Activated CD8-positive, alpha-beta memory T cell treated with anti-CD3 and anti-CD28 coated beads for 24 hours (primary cell): ENCODE results near the gene TMEM116.
"Not testable (repeated sequence)": the region's sequence is repeated elsewhere in the genome, so short reads cannot be mapped to it uniquely, and the experiment has no call there.

ENCODE experiments used
- DNase-seq: peaks from one replicate; pipeline ENCODE4 v3.0.0-alpha.2; 2020

Gene TMEM116

DNA sequence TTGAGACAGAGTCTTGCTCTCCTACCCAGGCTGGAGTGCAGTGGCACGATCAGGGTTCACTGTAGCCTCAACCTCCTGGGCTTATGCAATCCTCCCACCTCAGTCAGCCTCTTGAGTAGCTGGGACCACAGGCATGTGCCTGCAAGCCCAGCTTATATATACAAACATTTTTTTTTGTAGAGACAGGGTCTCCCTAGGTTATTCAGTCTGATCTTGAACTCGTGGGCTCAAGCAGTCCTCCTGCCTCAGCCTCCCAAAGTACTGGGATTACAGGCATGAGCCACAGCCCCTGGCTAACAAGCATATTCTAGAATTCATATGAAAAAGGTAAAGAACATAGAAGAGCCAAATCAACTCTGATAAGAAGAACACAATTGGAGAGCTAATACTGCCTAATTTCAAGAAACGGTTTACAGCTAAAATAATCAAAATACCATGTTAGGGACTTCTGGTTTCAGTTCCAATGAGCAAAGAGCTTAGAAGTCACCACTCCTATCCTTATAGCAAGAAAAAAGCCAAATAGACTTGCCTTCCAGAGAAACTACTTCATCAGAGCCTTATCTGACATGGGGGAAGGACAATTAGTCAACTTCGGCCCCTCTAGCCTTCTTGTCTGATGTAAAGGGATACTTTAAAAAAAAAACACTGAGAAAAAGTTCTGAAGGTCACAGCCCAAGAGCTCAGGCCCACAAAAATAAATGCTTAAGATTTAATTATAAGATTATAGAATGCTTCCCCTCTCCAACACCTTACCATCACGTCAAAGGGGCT, 37.6 kb downstream of the TMEM116 start:
- no peak for DNase-seq

- no peak for DNase-seq
Observed at GRCh38 chr12:111971800-111972199, 41.2 kb downstream of the TMEM116 start.

DNA sequence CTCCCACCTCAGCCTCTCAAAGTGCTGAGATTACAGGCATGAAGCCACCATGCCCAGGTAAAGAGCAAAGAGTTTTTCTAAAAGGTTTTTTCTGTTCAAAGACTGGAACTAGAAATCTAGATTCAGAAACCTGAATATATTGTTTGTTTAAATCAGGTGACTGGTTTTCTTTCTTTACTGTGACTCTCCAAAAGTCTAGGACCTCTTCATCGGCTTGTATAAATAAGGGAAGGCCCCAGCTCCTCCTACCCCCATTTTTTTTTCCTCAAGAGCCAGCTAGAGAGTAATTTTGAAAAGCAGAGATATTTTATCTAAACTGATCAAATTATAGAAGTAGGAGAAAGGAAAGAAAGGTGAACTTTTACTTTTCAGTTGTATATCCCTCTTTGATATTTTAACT, 48.0 kb downstream of the TMEM116 start:
- no peak for DNase-seq

DNA sequence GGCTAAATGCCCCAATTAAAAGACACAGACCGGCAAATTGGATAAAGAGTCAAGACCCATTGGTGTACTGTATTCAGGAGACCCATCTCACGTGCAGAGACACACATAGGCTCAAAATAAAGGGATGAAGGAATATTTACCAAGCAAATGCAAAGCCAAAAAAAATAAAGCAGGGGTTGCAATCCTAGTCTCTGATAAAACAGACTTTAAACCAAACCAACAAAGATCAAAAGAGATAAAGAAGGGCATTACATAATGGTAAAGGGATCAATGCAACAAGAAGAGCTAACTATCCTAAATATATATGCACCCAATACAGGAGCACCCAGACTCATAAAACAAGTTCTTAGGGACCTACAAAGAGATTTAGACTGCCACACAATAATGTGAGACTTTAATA, 53.4 kb downstream of the TMEM116 start:
- not testable (repeated sequence) for DNase-seq

- DNase-seq = not testable (repeated sequence)
Observed at GRCh38 chr12:111957224-111957623, 55.7 kb downstream of the TMEM116 start.

DNA sequence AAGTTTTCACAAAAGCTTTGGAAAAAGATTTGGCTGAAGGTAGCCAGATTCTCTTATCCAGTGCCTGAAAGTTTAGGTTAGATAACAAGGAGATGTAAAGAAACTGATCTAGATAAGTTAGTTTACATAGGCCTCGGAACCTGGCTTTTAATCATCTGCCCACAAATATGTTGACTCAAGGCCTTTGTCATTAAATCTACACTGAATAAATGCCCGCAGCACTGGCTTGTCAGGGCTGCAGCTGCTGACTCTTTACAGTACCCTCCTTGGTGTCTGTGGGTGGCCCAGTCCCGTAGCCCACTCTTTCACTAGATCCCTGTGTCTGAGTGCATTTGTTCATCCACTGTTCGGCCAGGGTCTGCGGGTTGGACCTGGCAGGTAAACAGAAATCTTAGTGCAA, 58.0 kb downstream of the TMEM116 start:
- no peak for DNase-seq

DNA sequence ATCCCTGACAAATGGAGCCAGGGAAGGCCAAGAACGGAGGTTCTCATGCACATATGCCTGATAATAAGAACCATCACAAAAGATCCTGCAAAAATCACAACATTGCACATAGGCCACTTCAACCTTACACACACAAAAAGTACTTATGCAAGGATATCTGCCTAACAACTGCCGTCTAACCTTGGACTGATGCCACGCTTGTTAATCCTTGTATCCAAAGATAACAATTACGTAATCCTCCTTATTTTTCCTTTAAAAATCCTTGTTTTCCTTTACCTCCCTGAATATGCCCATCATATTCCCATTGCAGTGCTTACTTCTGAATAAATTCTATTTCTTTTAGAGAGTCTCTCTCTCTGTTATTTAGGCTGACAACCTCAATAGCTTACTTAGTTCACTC, 59.5 kb downstream of the TMEM116 start:
- DNase-seq = no peak

DNA sequence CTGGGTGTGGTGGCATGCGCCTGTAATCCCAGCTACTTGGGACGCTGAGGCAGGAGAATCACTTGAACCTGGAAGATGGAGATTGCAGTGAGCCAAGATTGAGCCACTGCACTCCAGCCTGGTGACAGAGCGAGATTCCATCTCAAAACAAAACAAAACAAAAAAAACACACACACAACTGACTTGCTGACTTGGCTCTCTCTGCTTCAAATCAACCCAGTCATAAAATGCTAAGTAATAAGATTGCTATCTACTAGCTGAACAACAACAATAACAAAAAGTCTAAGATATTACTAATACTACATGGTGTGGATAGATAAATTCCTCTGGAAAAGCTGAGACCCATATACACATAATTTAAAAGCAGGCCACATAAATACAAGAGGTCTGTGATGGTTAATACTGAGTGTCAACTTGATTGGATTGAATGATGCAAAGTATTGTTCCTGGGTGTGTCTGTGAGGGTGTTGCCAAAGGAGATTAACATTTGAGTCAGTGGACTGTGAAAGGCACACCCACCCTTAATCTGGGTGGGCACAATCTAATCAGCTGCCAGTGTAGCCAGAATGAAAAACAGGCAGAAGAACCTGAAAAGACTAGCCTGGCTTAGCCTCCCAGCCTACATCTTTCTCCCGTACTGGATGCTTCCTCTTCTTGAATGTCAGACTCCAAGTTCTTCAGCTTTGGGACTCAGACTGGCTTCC, 60.7 kb downstream of the TMEM116 start:
- DNase-seq = not testable (repeated sequence)

DNA sequence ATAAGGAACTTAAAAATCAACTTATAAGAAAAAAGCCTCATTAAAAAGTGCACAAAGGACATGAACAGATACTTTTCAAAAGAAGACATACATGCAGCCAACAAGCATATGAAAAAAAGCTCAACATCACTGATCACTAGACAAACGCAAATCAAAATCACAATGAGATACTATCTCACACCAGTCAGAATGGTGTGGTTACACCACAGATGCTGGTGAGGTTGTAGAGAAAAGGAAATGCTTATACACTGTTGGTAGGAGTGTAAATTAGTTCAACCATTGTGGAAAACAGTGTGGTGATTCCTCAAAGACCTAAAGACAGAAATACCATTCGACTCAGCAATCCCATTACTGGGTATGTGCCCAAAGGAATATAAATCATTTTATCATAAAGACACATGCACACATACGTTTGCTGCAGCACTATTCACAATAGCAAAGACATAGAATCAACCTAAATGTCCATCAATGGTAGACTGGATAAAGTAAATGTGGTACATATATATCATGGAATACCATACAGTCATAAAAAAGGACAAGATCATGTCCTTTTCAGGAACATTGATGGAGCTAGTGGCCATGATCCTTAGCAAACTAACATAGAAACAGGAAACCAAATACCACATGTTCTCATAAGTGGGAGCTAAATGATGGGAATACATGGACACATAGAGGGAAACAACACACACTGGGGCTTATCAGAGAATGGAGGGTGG, 61.8 kb downstream of the TMEM116 start:
- DNase-seq = not testable (repeated sequence)

GRCh38 chr12:111943929-111944328, 69.0 kb downstream of the TMEM116 start:
- no peak for DNase-seq

GRCh38 chr12:111942557-111942956, 70.4 kb downstream of the TMEM116 start:
- DNase-seq = no peak

GRCh38 chr12:111937429-111937828, 75.5 kb downstream of the TMEM116 start:
- DNase-seq = no peak

- DNase-seq = no peak
Observed at GRCh38 chr12:111936869-111937268, 76.1 kb downstream of the TMEM116 start.

GRCh38 chr12:111932241-111932640, 80.7 kb downstream of the TMEM116 start:
- DNase-seq = no peak

DNA sequence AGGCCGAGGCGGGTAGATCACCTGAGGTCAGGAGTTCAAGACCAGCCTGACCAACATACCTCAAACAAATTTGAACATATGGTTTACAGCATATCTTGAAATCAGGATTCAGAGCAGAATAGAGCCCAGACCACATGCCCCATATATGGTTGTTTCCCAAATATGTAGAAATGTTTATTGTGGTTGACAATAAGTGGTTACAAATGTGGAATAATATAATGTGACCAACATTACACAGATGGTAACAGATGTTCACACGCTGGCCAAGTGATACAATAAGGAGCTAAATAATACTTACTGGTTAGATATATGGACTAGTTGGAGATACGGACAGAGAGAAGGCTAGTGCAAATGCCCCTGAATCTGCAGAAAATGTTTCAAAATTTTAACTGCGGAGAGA, 85.6 kb downstream of the TMEM116 start:
- DNase-seq = no peak

DNA sequence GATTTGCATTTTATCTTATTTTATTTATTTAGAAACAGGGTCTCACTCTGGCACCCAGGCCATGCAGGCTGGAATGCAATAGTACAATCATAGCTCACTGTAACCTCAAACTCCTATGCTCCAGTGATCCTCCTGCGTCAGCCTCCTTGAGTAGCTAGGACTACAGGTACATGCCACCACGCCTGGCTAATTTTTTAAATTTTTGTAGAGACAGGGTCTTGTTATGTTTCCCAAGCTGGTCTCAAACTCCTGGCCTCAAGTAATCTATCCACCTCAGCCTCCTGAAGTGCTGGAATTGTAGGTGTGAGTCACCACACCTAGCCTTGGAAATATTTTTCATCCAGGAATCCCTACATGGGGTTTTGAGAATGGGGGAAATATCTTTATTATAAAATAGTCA, 86.3 kb downstream of the TMEM116 start:
- DNase-seq = no peak

DNA sequence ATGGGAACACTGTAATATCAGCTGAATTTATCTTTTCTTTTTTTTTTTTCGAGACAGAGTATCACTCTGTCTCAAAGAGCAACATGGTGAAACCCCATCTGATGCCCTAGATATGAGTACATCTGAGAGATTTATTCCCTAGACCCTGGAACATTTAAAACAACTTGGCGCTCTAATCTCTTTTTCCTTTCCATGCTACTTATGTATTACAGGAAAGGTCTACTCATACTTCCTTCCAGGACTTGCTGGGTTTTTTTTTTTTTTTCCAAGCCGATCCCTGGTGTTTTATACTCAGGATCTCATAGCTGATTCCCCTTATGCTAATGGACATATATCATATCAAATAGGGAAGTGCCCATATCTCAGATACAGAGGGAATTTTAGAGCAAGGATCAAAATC, 87.8 kb downstream of the TMEM116 start:
- no peak for DNase-seq

DNA sequence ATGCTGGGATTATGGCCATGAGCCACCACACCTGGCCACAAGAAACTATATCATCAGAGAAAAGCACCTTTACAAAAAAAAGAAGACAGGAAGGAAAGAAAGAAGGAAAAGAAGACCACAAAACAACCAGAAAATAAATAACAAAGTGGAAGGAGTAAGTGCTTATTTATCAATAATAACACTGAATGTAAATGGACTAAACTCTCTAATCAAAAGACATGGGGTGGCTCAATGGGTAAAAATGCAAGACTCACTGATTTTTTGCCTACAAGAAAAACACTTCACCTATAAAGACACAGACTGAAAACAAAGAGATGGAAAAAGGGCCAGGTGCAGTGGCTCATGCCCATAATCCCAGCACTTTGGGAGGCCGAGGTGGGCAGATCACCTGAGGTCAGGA, 105.2 kb downstream of the TMEM116 start:
- no peak for DNase-seq

DNA sequence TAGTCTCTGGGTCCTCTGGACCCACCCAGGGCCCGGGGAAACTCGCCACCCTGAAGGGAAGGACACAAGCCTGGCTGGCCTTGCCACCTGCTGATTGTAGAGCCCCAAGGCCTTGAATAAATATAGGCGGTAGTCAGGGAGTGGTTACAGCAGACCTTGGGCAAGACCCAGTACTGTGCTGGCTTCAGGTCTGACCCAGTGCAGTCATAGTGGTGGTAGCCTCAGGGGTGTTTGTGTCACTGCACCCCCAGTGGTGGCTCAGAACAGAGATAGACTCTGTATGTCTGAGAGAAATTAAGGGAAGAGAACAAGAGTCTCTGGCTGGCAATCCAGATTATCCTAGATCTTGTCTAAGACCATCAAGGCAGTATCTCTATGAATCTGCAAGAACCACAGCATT, 107.5 kb downstream of the TMEM116 start:
- DNase-seq = no peak

- no peak for DNase-seq
Observed at GRCh38 chr12:111904446-111904975, 108.5 kb downstream of the TMEM116 start.

GRCh38 chr12:111901182-111901581, 111.8 kb downstream of the TMEM116 start:
- DNase-seq = no peak

- no peak for DNase-seq
Observed at GRCh38 chr12:111894556-111894955, 118.4 kb downstream of the TMEM116 start.

- DNase-seq = no peak
Observed at GRCh38 chr12:111893287-111893686, 119.7 kb downstream of the TMEM116 start.
